HG03039 (cell line): ENCODE measurements around the gene IL15.
"Not testable (repeated sequence)": the region's sequence is repeated elsewhere in the genome, so short reads cannot be mapped to it uniquely, and the experiment has no call there.

Experiments used
- ATAC-seq: cut with Tn5 transposase; IDR thresholded peaks from one replicate; pipeline ENCODE4 v1.9.1; 2021; ENCODE audit warnings: mild to moderate bottlenecking, moderate library complexity; ENCODE audit not compliant: unreplicated experiment

IL15 gene

DNA sequence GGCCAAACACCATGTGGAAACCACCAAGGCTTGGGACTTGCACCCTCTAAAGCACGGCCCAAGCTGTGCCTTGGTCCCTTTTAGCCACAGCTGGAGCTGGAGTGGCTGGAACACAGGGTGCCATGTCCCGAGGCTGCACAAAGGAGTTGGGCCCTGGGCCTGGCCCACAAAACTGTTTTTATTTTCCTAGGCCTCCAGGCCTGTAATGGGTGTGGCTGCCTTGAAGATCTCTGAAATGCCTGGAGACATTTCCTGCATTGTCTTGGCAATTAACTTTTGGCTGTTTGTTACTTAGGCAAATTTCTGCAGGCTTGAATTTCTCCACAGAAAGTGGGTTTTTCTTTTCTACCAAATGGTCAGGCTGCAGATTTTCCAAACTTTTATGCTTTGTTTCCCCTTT is 55.7 kb downstream of the IL15 start:
- no peak for ATAC-seq

GRCh38 chr4:141697116-141697515 is 60.7 kb downstream of the IL15 start:
- no peak for ATAC-seq

DNA sequence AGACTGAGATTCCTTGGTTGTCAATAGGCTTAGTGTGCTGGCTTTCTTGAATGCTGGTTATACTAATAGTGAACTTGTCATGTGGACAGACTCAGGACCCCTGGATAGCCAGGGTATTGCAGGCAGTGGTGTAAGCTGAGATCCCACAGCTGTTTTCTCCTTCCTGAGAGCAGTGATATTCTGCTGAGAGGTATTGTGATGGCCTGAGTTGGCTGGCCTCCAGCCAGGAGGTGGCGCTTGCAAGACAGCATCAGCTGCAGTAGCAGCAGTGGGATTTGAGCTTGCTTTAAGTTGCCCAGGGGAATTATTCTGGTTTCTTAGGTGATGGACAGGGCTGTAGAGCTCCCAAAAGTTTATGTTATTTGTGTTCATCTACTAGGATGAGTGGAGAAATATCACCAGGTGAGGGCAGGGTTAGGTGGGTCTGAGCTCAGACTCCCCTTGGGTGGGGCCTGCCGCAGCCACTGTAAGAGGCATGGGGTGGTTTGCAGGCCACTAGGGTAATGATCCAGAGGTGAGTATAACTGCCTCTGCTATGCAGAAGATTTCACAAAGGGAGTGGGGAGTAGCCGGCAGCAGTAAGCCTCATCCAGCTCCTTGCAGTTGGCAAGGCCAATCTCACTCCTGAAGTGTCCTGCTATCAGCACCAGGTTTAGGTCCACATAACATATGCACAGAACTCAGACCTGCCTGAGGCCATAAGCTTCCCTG is 66.2 kb downstream of the IL15 start:
- ATAC-seq, result no peak

GRCh38 chr4:141703497-141703896 is 67.1 kb downstream of the IL15 start:
- ATAC-seq, result no peak

GRCh38 chr4:141705048-141705746 is 68.8 kb downstream of the IL15 start:
- ATAC-seq, result peak; percentile 69

GRCh38 chr4:141705747-141706377 is 69.5 kb downstream of the IL15 start:
- peak; percentile 37 for ATAC-seq

- ATAC-seq, result no peak
Measured at GRCh38 chr4:141706445-141706844, 70.1 kb downstream of the IL15 start.

- no peak for ATAC-seq
Measured at GRCh38 chr4:141711211-141711610, 74.8 kb downstream of the IL15 start.

DNA sequence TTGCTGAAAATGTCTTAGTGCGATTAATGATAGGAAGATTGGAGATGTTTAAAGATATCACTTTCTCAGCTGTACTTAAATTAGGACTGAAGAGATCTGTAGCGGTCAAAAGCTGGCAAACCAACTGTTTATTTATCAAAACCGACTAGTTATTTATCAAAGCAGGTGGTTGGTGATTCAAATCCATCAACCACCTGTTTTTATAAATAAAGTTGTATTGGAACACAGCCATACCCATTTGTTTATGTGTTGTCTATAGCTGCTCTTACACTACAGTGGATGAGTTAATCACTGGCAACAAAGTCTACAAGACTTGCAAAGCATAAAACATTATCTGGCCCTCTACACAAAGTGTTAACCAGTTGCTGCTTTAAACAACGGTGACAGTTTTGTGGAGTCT is 76.8 kb downstream of the IL15 start:
- ATAC-seq, result no peak

- no peak for ATAC-seq
Measured at GRCh38 chr4:141713771-141714445, 77.5 kb downstream of the IL15 start.

DNA sequence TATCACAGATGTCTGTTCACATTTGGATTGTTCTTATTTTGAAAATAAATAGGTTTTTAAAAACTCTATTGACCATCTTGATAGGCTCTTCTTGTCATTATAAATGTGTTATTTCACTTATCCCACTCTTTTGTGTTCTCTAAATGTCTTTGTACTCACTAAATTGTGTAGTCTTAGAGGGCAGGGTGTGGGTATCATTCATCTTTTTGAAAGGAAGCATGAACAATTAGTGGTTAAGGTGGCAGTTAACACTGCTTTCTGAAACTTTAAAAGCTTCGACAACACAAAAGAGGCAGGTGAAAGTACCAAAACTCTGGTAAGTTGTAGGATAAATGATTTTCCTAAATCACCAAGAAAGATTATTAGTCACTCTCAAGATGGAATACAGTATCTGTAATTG is 83.2 kb downstream of the IL15 start:
- no peak for ATAC-seq

DNA sequence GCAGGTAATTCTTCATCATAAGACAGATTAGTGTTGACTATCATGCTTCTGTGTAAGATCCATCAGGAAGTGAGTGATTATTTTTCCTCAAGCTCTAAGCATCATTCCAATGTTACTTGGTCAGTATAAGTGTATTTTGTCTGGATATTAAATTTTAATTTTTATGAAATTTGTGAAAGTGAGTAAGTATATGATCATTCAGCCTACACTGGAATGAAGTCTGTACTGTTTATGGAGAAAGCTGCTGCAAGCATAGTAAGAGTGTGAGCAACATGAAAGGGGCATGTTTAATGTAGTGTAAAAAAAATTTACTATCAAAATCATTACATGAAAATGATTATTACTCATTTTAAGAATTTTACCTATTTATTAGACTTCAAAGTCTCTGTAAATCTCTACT is 84.8 kb downstream of the IL15 start:
- no peak for ATAC-seq

GRCh38 chr4:141724646-141725045 is 88.3 kb downstream of the IL15 start:
- ATAC-seq, result no peak

DNA sequence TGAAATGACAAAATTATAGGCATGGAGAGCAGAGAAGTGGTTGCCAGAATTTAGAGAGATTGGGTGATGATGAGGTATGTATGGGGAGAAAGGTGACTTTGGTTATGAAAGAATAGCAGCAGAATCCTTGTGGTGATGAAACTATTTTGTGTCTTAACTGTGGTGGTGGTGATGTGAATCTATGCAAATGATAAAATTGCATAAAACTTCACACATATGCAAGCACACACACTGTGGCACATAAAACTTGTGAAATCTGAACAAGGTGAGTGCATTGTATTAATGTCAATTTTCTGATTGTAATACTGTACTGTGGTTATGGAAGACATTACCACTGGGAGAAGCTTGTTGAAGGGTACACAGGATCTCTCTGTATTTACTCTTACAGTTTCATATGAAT is 91.0 kb downstream of the IL15 start:
- ATAC-seq, result no peak

DNA sequence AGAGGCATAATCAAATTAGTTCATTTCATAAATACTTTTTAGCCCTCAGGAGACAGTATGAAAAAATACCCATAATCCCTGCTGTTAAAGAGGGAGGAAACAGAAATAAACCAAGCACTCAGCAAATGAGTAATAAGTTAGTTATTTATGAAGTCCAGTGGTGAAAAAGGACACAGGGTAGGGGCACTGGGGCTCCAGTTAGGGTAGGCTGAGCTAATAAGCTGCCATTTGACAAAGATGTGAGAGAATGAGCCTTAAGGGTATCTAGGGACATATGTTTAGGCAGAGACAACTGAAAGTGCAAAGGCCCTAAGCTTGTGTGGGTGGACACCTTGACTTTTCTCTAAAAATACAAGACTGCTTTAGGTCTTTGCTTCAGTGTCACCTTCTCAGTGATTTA is 94.4 kb downstream of the IL15 start:
- ATAC-seq, result no peak

GRCh38 chr4:141731481-141731880 is 95.1 kb downstream of the IL15 start:
- no peak for ATAC-seq

GRCh38 chr4:141739636-141740035 is 103.3 kb downstream of the IL15 start:
- no peak for ATAC-seq

- no peak for ATAC-seq
Measured at GRCh38 chr4:141746026-141746425, 109.6 kb downstream of the IL15 start.

- not testable (repeated sequence) for ATAC-seq
Measured at GRCh38 chr4:141751806-141752205, 115.4 kb downstream of the IL15 start.

DNA sequence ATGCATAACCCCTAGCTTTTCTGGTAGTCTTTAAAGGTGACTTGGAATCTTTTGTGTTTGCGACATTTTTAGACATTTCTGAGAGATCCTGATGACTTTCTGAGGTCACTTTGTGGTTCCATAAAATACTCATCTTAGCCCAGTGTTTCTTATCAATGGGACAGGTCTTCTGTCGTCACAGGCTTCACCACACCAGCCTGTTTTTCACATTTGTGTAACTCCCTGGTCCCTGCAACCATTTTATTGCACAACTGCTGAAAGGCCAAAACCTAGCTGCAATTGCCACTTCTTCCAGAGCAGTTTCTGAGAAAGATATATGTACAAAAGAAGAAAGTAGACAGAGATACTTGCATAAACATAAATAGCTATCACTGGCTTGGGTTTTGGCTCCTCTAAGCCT is 120.9 kb downstream of the IL15 start:
- no peak for ATAC-seq

DNA sequence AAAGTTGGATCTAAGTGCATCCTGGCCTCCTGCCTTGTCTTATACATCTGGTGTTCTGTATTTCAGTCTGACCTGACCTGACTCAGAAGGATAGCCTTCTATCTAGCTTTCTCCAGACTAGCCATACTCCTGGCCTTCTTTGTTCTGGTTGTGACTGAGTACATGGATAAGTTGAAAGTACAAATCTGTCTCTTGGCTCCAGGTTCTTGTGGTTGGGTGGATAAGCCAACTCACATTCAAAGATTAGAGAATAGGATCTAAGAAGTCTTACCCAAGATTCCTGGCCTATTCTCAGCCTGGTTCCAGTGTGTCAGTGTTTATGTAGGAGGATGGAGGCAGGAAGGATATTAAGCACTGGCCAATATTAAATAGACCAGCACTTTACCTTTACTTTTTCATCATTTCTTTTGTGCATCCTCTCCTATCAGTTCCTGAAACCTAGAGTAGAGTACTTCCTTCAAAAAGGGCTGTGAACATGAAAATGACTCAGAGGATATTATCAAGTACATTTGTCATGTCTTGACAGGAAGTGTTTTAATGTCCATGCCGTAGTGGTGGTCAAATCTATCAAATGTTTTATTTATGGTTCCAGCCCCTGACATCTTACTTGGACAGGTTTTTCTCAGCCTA is 123.5 kb downstream of the IL15 start:
- no peak for ATAC-seq
